ENCODE measurements around the gene NLRC5.

Gene NLRC5

DNA sequence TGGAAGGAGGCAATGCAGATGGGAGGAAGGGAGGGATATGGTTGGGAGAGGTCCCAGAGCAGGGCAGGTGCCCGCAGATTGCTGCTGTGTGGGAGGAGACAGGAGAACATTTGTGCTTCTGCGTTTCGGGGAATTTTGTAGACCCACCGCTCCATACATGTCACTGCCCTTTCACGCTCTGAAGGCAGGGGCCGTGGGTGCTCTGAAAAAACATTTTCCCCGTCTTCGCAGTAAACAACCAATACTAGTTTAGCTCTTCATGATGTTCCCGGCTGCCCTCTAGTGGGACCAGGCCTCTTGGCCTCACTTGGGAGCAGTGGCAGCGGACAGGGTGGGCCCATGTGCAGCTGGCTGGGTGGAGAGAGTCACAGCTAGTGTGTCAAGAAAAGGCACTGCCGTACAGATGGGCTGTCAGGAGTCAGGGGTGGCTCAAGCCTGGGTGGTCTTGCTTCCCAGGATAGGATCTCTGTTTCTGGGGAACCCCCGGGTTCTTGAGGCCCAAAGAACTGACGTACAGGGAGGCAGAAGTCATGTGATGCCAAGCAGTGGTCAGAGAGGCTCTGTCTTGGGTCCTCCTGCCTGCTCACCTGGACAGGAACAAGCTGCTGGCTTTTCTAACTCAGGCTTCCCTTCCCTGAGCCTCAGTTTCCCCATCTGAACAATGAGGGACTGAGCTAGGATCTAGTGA, 56.5 kb downstream of the NLRC5 start:
- TF ChIP-seq PPARA (CRISPR knock-in tag; IDR thresholded peaks at IDR 0.05; ENCODE audit: borderline replicate concordance), result no peak

DNA sequence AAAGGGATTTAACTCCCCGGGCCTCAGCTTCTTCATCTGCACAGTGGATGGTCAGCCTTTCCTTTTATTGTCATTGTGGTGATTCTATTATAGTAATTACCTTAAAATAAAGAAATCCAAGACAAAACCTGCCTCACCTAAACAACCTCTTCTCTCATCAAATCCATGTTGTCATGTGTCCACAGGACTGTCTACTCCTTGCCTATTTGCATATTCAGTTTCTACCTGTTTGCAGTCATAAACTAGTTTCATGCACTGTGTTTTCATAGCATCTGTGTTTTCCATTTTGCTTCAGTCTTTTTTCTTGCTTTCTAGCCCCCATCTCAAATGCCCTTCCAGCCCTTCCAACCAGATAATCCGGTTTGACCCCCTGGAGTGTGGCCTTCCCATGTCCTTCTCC, 58.7 kb downstream of the NLRC5 start:
- TF ChIP-seq, protein P1, sequence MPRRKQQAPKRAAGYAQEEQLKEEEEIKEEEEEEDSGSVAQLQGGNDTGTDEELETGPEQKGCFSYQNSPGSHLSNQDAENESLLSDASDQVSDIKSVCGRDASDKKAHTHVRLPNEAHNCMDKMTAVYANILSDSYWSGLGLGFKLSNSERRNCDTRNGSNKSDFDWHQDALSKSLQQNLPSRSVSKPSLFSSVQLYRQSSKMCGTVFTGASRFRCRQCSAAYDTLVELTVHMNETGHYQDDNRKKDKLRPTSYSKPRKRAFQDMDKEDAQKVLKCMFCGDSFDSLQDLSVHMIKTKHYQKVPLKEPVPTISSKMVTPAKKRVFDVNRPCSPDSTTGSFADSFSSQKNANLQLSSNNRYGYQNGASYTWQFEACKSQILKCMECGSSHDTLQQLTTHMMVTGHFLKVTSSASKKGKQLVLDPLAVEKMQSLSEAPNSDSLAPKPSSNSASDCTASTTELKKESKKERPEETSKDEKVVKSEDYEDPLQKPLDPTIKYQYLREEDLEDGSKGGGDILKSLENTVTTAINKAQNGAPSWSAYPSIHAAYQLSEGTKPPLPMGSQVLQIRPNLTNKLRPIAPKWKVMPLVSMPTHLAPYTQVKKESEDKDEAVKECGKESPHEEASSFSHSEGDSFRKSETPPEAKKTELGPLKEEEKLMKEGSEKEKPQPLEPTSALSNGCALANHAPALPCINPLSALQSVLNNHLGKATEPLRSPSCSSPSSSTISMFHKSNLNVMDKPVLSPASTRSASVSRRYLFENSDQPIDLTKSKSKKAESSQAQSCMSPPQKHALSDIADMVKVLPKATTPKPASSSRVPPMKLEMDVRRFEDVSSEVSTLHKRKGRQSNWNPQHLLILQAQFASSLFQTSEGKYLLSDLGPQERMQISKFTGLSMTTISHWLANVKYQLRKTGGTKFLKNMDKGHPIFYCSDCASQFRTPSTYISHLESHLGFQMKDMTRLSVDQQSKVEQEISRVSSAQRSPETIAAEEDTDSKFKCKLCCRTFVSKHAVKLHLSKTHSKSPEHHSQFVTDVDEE (CRISPR knock-in tag; IDR thresholded peaks at IDR 0.05), result no peak
- no peak for ATAC-seq

More for the DNA sequence above, 56.5 kb downstream of the NLRC5 start:
- peak; percentile 74 for ATAC-seq

DNA sequence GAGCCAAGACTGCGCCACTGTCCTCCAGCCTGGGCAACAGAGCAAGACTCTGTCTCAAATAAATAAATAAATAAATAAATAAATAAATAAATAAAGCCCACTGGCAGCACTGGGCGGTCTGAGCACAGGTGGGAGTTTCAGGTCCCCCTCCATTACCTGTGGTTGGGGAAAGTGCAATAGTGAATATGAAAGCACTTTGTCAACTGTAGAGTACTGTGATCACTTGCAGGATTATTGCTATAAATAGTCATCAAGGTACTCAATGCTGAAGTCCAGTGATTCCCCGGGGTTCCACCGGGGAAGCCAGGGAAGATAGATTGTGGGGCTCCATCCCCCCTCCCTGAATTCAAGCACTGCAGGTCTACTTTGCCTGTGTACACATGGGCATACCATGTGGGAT, 60.3 kb downstream of the NLRC5 start:
- no peak for ATAC-seq
- TF ChIP-seq ZNF70 (CRISPR knock-in tag; IDR thresholded peaks at IDR 0.05) (no peak), ZFP3 (CRISPR knock-in tag; IDR thresholded peaks at IDR 0.05) (no peak), CSDC2 (CRISPR knock-in tag; IDR thresholded peaks at IDR 0.05) (no peak), ISL1 (CRISPR knock-in tag; IDR thresholded peaks at IDR 0.05) (no peak), PPARA (CRISPR knock-in tag; IDR thresholded peaks at IDR 0.05; ENCODE audit: borderline replicate concordance) (no peak), RARB (CRISPR knock-in tag; IDR thresholded peaks at IDR 0.05) (no peak)
- TF ChIP-seq, protein P2, sequence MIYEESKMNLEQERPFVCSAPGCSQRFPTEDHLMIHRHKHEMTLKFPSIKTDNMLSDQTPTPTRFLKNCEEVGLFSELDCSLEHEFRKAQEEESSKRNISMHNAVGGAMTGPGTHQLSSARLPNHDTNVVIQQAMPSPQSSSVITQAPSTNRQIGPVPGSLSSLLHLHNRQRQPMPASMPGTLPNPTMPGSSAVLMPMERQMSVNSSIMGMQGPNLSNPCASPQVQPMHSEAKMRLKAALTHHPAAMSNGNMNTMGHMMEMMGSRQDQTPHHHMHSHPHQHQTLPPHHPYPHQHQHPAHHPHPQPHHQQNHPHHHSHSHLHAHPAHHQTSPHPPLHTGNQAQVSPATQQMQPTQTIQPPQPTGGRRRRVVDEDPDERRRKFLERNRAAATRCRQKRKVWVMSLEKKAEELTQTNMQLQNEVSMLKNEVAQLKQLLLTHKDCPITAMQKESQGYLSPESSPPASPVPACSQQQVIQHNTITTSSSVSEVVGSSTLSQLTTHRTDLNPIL (CRISPR knock-in tag; IDR thresholded peaks at IDR 0.05; ENCODE audit: low read depth), result no peak
- TF ChIP-seq, protein P3, sequence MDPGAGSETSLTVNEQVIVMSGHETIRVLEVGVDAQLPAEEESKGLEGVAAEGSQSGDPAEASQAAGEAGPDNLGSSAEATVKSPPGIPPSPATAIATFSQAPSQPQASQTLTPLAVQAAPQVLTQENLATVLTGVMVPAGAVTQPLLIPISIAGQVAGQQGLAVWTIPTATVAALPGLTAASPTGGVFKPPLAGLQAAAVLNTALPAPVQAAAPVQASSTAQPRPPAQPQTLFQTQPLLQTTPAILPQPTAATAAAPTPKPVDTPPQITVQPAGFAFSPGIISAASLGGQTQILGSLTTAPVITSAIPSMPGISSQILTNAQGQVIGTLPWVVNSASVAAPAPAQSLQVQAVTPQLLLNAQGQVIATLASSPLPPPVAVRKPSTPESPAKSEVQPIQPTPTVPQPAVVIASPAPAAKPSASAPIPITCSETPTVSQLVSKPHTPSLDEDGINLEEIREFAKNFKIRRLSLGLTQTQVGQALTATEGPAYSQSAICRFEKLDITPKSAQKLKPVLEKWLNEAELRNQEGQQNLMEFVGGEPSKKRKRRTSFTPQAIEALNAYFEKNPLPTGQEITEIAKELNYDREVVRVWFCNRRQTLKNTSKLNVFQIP (CRISPR knock-in tag; IDR thresholded peaks at IDR 0.05; ENCODE audit: borderline replicate concordance, low read depth), result no peak

DNA sequence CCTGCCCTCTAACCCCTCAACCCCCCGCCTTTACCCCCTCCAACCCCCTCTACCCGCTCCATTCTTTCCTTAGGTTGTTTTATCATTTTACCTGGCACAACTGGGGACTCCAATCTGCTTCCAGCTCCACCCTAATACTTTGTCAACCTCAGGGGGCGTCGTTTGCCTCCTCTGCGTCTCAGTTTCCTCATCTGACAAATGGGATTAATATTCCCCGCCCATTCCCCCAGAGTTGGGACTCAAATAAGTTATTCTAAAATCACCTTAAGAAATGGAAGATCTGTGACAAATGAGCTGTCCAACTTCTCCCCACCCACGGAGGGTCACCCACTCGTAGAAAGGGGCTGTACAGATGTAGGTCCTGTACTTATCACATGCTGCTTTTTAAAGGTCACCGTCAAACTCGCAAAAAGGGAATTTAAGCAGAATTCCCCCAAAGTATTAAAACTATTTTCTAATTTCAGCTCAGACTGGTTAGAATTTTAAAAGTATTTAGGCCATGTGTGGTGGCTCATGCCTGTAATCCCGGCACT, 62.4 kb downstream of the NLRC5 start:
- no peak for TF ChIP-seq ZC3H10 (CRISPR knock-in tag; IDR thresholded peaks at IDR 0.05)
- TF ChIP-seq GLIS3 (CRISPR knock-in tag; IDR thresholded peaks at IDR 0.05), result no peak
- TF ChIP-seq ZNF70 (CRISPR knock-in tag; IDR thresholded peaks at IDR 0.05), result no peak
- TF ChIP-seq ZNF8 (CRISPR knock-in tag; IDR thresholded peaks at IDR 0.05), result no peak
- ATAC-seq, result no peak

DNA sequence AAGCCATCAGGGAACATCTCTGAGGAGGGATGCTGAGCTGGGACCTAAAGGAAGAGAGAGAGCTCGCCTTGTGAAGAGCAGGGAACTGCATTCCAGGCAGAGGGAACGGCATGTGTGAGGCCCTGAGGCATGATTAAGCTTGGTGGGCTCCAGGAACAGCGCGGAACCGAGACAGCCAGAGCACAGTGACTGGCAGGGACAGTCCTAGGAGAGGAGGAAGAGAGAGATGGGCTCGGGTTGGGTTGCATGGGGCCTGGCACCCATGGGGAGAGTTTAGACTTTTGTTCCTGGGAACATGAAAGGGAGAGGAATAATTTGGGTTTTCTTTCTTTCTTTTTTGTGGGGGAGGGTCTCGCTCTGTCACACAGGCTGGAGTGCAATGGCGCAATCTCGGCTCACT, 63.8 kb downstream of the NLRC5 start:
- ATAC-seq, result no peak
- TF ChIP-seq TOX (CRISPR knock-in tag; IDR thresholded peaks at IDR 0.05; ENCODE audit: borderline replicate concordance) (no peak), ZNF70 (CRISPR knock-in tag; IDR thresholded peaks at IDR 0.05) (no peak), ZNF8 (CRISPR knock-in tag; IDR thresholded peaks at IDR 0.05) (no peak), ZFP3 (CRISPR knock-in tag; IDR thresholded peaks at IDR 0.05) (no peak), ARNTL (CRISPR knock-in tag; IDR thresholded peaks at IDR 0.05; ENCODE audit: borderline replicate concordance, low read depth) (no peak), TCF4 (CRISPR knock-in tag; IDR thresholded peaks at IDR 0.05; ENCODE audit: borderline replicate concordance) (no peak), ZC3H10 (CRISPR knock-in tag; IDR thresholded peaks at IDR 0.05) (no peak), BACH2 (CRISPR knock-in tag; IDR thresholded peaks at IDR 0.05; ENCODE audit: borderline replicate concordance) (no peak), ISL1 (CRISPR knock-in tag; IDR thresholded peaks at IDR 0.05) (no peak), ESRRG (CRISPR knock-in tag; IDR thresholded peaks at IDR 0.05) (no peak), GLIS3 (CRISPR knock-in tag; IDR thresholded peaks at IDR 0.05) (no peak), PPARA (CRISPR knock-in tag; IDR thresholded peaks at IDR 0.05; ENCODE audit: borderline replicate concordance) (no peak), ZNF565 (CRISPR knock-in tag; conservative IDR thresholded peaks at IDR 0.05; ENCODE audit: low read depth) (no peak)
- TF ChIP-seq, protein P4, sequence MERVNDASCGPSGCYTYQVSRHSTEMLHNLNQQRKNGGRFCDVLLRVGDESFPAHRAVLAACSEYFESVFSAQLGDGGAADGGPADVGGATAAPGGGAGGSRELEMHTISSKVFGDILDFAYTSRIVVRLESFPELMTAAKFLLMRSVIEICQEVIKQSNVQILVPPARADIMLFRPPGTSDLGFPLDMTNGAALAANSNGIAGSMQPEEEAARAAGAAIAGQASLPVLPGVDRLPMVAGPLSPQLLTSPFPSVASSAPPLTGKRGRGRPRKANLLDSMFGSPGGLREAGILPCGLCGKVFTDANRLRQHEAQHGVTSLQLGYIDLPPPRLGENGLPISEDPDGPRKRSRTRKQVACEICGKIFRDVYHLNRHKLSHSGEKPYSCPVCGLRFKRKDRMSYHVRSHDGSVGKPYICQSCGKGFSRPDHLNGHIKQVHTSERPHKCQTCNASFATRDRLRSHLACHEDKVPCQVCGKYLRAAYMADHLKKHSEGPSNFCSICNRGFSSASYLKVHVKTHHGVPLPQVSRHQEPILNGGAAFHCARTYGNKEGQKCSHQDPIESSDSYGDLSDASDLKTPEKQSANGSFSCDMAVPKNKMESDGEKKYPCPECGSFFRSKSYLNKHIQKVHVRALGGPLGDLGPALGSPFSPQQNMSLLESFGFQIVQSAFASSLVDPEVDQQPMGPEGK (CRISPR knock-in tag; IDR thresholded peaks at IDR 0.05; ENCODE audit: borderline replicate concordance), result no peak
- TF ChIP-seq, protein P1 (CRISPR knock-in tag; IDR thresholded peaks at IDR 0.05), result no peak
- TF ChIP-seq, protein P5, sequence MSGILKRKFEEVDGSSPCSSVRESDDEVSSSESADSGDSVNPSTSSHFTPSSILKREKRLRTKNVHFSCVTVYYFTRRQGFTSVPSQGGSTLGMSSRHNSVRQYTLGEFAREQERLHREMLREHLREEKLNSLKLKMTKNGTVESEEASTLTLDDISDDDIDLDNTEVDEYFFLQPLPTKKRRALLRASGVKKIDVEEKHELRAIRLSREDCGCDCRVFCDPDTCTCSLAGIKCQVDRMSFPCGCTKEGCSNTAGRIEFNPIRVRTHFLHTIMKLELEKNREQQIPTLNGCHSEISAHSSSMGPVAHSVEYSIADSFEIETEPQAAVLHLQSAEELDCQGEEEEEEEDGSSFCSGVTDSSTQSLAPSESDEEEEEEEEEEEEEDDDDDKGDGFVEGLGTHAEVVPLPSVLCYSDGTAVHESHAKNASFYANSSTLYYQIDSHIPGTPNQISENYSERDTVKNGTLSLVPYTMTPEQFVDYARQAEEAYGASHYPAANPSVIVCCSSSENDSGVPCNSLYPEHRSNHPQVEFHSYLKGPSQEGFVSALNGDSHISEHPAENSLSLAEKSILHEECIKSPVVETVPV (CRISPR knock-in tag; IDR thresholded peaks at IDR 0.05), result no peak

Data from SK-N-SH treated with all-trans-retinoic acid at 6 μM for 48 hours (cell line).